NCI-H510A (cell line): ENCODE results near the gene MAPK6.
"Not testable (repeated sequence)": the region's sequence is repeated elsewhere in the genome, so short reads cannot be mapped to it uniquely, and the experiment has no call there.

Source experiments
- DNase-seq: peaks from one replicate; lab custom pipeline; 2025; lab: John Stamatoyannopoulos, UW

The MAPK6 gene

GRCh38 chr15:52042051-52042851, 23.2 kb downstream of the MAPK6 start:
- no peak for DNase-seq

GRCh38 chr15:52045795-52046298, 26.8 kb downstream of the MAPK6 start:
- DNase-seq, result not testable (repeated sequence)

GRCh38 chr15:52046552-52046951, 27.5 kb downstream of the MAPK6 start:
- not testable (repeated sequence) for DNase-seq

- no peak for DNase-seq
Measured at GRCh38 chr15:52050416-52050815, 31.4 kb downstream of the MAPK6 start.

- DNase-seq, result no peak
Measured at GRCh38 chr15:52052066-52052935, 33.3 kb downstream of the MAPK6 start.

GRCh38 chr15:52054381-52054780, 35.4 kb downstream of the MAPK6 start:
- DNase-seq, result no peak

GRCh38 chr15:52054858-52055257, 35.8 kb downstream of the MAPK6 start:
- DNase-seq, result not testable (repeated sequence)

- no peak for DNase-seq
Measured at GRCh38 chr15:52056001-52056400, 37.0 kb downstream of the MAPK6 start.

GRCh38 chr15:52056496-52056895, 37.5 kb downstream of the MAPK6 start:
- DNase-seq, result no peak

GRCh38 chr15:52057996-52058395, 39.0 kb downstream of the MAPK6 start:
- no peak for DNase-seq

- no peak for DNase-seq
Measured at GRCh38 chr15:52060501-52060900, 41.5 kb downstream of the MAPK6 start.

- no peak for DNase-seq
Measured at GRCh38 chr15:52066842-52067544, 48.0 kb downstream of the MAPK6 start.

- DNase-seq, result no peak
Measured at GRCh38 chr15:52067545-52067926, 48.5 kb downstream of the MAPK6 start.

GRCh38 chr15:52068004-52068615, 49.1 kb downstream of the MAPK6 start:
- DNase-seq, result no peak

GRCh38 chr15:52069559-52069958, 50.5 kb downstream of the MAPK6 start:
- DNase-seq, result no peak

GRCh38 chr15:52071570-52071969, 52.6 kb downstream of the MAPK6 start:
- peak; percentile 23 for DNase-seq

- no peak for DNase-seq
Measured at GRCh38 chr15:52076889-52077781, 58.1 kb downstream of the MAPK6 start.

- DNase-seq, result no peak
Measured at GRCh38 chr15:52078197-52078875, 59.3 kb downstream of the MAPK6 start.

GRCh38 chr15:52078876-52079700, 60.1 kb downstream of the MAPK6 start:
- DNase-seq, result peak; percentile 18
